GM21529 (cell line): ENCODE data around the gene SLC23A2.

Source experiments
- ATAC-seq: cut with Tn5 transposase; IDR thresholded peaks from one replicate; pipeline ENCODE4 v1.9.1; 2021; ENCODE audit not compliant: unreplicated experiment

The SLC23A2 gene

GRCh38 chr20:4967752-4968477 lies 33.4 kb downstream of the SLC23A2 start:
- ATAC-seq = no peak

DNA sequence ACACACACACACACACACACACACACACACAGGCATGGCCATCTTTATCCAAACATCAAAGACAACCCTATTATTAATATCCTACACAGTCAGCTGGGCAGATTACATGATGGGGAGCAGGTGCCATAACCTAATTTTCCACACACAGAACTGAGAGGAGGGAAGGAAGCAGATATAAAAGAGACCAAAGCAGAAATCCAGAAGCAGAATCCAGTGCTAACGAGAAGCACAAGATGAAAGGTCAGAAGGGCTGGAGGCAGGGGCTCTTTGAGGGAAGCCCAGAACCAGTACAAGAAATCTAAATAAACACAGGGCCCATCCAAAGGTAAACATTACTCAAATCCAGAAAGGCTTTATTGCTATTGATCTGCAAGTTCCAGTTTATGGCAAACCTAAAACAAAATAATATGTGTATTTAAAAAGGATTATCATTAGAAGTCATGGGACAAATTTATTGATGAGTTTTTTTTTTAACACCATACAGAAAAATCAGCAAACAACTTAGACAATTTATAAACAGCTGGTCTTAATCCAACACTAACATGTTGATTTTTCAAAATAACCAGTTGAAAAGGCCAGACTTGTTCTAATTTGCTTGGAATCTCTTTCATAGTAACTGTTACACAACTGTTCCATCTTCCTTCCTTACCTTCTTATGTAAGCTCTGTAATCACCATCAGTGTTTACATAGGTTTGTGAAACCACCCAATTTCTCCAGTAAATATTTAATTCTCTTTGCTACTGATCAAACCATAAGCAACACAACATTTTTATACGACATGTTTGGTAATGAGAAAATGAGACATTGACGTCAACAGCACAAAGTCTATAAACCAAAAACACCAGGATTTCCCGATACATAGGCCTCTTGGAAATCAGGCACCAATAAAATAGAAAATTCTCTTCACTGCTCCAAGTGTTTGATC lies 34.2 kb downstream of the SLC23A2 start:
- ATAC-seq = no peak

DNA sequence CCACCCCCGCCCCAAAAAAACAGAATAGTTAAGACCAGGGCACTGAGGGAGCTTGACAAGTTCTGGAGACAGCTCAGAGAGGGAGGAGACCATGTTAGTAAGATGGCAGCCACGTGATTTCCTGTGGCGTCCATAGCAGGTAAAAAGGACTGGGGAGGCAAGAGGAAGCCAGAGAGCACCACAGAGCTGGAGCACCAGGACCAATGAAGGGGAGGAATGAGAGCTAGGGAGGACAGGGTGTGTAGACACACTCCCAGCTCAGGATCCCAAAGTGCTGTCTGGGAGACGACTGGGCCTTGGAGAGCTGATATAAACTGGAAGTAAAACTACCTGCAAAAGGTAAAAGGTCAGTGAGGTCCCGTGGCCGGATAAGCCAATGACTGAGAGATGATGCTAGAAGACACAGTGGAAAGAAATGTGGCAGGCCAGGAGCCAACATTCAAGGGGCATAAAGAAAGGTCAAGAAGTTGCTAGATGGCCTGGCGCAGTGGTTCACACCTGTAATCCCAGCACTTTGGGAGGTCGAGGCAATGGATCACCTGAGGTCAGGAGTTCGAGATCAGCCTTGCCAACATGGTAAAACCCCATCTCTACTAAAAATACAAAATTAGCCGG lies 39.0 kb downstream of the SLC23A2 start:
- ATAC-seq = no peak

GRCh38 chr20:4961746-4962145 lies 39.6 kb downstream of the SLC23A2 start:
- no peak for ATAC-seq

DNA sequence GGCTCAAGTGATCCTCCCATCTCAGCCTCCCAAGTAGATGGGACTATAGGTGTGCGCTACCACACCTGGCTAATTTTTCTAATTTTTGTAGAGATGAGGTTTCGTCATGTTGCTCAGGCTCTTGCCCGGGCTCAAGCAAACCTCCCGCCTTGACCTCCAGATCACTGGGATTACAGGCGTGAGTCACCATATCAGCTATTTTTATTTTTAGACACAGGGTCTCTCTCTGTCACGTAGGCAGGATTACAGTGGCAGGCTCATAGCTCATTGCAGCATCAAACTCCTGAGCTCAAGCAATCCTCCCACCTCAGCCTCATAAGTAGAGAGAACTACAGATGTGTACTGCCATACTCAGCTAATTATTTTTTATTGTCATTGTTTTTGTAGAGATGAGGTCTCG lies 41.7 kb downstream of the SLC23A2 start:
- ATAC-seq = no peak

GRCh38 chr20:4957939-4958362 lies 43.4 kb downstream of the SLC23A2 start:
- ATAC-seq = no peak

- no peak for ATAC-seq
Observed at GRCh38 chr20:4957187-4957586, 44.1 kb downstream of the SLC23A2 start.

GRCh38 chr20:4956200-4956810 lies 45.0 kb downstream of the SLC23A2 start:
- no peak for ATAC-seq

DNA sequence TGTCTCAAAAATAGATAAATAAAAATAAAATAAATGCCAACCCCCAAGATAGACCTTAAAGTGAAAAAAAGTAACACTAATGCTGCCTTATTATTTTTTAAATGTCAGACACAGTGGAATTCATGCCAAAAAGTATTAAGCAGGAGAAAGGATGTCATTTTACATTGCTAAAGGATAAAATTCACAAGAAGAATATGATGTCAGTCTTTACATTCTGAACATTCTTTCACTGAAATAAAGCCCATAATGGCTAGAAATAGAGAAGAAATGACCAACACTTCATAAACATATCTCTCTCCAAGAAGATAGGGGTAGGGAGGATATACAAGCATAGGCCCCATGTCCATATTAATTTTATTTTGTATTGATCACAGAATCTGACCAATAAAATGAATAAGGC lies 47.4 kb downstream of the SLC23A2 start:
- no peak for ATAC-seq

GRCh38 chr20:4952229-4952628 lies 49.1 kb downstream of the SLC23A2 start:
- no peak for ATAC-seq

DNA sequence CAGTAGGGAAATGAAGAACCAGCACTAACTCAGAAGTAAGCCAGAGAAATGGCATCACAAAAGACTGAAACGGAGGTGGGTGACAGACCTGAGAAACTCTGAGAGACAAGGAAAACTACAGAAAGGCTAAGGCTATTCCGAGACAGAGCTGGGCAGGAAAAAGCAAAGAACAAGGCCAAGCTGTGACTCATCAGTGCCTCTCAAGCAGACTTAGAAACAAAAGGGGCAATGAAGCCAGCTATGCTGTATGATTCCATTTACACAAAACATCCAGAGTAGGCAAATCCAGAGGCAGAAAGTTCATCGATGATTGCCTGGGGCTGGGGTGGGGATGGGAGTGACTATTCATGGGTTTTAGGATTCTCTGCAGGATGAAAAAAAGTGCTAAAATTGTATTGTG lies 50.0 kb downstream of the SLC23A2 start:
- ATAC-seq = no peak

DNA sequence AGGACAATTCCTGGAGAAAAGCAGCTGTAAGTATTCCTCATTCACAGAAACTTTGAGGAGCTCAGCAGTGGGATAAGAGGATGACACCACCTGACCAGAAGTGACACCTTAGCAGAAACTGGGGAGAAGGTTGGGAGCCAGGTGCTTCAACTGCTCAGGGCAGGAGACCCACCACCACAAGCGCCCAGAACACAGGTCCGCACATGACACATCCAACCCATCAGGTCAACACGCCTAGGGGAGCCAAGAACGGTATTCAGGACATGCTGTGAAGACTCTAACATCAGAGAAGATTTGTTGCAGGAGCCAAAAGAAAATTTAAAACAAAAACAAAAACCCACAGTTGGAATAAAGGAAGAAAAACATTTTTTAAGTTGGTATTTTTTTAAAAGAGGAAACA lies 50.5 kb downstream of the SLC23A2 start:
- ATAC-seq = no peak

GRCh38 chr20:4950437-4950836 lies 50.9 kb downstream of the SLC23A2 start:
- ATAC-seq = no peak

DNA sequence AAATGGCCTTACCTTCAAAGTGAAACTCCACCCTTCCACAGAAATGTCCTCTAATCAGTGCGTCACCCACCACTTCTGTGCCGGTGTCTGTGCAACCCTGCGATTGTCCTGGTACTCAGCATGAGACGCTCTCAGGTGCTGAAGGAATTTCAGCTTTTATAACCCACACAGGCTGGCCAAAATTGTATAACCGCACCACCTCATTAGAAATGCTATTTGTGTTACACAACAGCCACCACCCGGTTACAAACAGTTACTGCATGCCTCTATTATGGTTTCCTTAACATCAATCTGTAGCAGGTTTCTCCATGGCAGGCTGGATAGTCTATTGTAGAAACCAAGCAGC lies 51.5 kb downstream of the SLC23A2 start:
- ATAC-seq = peak; percentile 68

GRCh38 chr20:4947817-4948559 lies 53.3 kb downstream of the SLC23A2 start:
- ATAC-seq = no peak

- peak; percentile 60 for ATAC-seq
Observed at GRCh38 chr20:4946986-4947385, 54.3 kb downstream of the SLC23A2 start.

DNA sequence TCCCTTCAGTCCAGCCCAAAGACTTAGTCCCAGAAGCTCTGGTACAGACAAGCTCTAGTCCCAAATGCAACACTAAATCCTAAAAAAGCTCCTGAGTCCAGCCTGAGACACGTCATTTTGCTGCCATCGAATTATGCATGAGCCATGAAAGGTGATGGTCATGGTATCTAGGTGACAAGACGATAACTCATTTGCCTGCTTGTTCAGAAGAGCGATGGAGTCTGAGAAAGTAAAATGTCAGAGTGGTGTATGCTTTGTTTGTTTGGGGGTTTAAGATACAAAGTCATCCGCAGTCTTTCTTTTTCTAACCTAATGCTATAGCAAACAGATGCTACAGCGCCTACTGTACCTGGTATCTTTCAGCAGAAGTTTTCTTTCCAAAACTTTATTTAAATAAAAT lies 54.7 kb downstream of the SLC23A2 start:
- no peak for ATAC-seq

DNA sequence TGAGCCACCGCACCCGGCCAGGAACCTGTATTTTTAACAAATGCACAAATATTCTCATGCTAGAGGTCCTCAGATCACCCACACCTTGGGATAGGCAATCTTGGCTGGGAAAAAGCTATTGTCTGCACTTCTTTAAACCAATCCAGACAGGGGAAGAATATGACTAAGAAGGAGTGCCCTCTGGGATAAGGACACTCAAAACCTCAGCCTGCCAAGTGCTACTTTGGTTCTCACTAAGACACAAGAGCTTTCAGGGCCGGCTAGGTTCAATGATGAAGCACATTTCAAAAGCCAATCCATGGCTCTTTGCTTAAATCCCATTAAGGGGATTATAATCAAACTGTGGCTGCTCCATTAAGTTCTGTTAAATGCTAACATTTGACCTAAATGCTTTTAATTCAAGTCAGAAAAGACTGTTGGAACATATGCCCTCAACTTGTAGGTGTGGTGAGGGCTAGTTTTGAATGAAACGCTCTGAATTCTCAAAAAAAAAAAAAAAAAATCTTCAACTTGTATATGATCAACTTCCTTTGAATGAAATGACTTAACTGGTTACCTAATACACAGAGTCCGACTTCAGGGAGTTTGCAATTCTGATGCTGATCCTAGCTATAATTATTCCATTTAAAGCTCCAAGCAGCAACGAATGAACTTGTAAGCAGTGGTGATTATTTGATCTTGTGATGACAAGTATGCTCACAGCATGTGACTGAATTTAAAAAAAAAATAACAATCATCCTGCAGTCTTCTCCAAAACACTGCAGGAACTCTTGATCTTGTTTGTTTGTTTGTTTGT lies 56.6 kb downstream of the SLC23A2 start:
- ATAC-seq = no peak

DNA sequence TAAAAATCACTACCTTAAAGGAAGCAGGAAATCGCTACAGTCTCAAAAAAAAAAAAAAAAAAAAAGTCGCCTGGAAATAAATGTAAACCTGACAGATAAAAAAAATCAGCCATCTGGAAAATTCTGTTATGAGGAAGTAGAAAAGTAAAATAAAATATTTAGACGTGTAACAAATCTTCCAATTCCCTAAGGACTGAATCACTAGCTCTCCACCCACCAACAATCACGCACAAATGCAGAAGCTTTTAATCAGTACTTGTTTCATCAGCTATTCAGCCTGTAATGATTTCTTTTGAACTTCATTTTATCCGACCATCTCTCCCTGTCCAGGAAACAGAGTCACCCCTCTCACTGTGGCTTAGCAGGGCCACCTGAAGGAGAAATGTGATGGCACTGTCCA lies 59.0 kb downstream of the SLC23A2 start:
- no peak for ATAC-seq
